HG03280 (cell line): ENCODE results near the gene C2orf92.
"Not testable (repeated sequence)": the region's sequence is repeated elsewhere in the genome, so short reads cannot be mapped to it uniquely, and the experiment has no call there.

Experiments
- ATAC-seq: cut with Tn5 transposase; IDR thresholded peaks from one replicate; pipeline ENCODE4 v1.9.1; 2021; ENCODE audit warnings: mild to moderate bottlenecking, moderate library complexity; ENCODE audit not compliant: unreplicated experiment

Gene C2orf92

DNA sequence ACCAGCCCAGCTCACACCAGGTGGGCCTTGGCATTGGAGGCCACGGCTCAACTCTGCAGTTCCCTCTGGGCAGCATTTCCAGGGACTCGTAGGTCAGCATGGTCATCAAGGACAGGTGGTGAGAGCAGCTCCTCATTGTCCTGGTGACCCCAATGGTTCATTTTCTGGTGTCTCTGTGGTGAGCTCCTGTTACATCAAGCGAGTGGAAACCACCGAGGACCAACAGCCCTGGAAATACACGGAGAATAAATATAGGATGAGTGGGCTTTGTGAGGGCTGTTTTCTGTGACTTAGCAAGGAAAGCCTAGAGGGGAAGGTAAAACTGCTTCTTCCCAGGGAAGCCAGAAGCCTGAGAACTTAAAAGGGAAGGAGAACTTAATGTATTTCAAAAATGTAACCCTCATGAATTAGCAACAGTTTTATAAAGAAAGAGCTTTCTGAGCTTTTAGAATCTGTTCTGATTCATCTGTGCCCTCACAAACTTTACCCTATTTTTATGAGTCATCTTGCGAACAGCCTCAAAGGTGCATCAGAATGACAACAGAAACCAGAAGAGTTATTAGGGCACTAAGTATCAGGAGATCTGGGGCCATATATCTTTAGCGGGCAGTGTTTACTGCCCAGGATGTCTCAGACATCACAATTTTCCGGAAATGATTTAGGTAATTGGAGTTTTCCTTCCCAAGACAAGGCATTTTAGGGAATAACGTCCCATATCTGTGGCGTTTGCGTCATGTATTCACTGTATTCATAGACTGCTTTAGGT is 18.7 kb downstream of the C2orf92 start:
- ATAC-seq: peak; percentile 63

DNA sequence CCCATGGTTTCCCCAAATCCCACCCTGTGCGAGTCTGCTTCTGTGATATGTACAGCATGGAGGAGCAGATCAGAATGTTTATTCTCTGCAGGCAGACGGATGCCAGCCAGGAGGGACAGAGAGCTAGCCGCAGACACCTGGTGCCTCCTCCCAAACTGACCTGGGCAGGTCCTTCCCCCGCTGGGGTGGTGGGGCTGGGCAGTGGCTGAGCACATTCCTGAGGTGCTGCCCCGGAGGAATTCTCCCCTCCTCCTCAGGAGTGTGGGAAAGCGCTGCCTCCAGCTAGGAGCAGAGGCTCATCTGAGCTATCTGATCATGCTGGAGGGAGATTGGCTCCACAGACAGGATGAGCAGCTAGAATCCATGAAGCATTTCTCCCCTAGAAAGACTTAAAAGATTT is 21.7 kb downstream of the C2orf92 start:
- ATAC-seq: no peak

DNA sequence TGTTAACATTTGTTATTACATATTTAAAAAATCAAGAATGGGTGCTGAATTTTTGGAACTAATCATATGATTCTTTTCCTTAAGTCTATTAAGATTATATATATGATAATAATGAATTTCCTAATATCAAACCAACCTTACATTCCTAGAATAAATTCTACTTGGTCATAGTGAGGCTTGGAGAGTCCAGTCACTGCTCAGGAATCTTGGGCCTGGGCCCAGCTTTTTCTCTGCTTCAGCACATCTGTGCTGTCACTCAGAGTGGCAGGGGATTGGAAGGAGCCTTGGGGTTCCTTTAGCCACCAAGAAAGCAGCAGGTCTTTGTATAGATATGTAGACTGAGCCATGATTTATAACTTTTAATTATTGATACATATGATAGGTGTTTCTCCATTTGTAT is 24.0 kb downstream of the C2orf92 start:
- no peak for ATAC-seq

DNA sequence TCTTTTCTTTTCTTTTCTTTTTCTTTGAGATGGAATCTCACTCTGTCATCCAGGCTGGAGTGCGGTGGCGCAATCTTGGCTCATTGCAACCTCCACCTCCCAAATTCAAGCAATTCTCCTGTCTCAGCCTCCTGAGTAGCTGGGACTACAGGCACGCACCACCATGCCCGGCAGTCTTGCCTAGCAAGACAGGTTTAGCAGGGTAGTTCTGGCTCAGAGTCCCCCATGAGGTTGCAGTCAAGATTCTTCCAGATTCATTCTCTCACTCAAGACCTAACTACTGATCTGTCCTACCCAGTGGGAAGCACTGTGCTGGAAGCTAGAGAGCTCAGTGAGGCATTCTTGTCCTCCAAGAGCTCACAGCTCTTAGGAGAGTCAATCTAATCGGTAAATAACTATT is 26.2 kb downstream of the C2orf92 start:
- ATAC-seq: no peak

DNA sequence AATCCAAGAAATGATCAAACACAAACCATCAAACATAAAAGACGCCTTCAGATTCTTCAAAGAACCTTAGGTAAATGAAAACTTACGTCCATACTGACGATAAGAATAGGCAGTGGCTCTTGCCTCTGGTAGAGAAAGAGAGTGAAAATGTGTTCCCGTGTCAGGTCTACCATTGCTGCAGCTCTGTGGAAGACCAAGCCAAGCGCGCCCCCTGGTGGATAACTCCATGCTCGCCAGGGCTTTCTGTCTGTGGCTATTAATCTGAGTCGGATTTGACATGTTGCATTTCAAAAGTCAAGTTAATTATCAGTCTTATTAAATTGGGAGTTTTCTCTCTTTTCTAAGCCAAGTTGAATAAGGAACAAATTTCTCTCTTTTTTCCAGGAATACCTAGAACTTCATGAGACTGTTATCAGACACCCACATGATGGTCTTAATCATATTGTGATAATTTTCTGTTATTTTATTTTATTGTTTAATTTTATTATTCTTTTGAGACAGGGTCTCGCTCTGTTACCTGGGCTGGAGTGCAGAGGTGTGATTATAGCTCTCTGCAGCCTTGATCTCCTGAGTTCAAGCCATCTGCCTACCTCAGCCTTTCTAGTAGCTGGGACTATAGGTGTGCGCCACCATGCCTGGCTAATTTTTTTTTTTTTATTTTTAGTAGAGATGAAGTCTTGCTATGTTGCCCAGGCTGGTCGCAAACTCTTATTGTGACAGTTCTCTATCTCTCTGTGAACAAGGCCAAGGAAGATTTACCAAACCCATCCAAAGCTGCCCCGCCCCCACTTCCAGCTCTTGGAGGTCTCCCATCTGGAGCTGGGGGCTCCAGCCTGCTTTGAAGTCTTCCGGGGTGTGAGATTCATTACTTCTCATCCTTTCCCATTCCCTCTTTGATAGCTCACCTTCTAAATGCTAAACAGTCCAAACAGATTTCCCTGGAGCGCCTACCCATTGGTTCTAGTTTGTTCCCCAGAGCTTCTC is 28.0 kb downstream of the C2orf92 start:
- peak; percentile 90 for ATAC-seq

DNA sequence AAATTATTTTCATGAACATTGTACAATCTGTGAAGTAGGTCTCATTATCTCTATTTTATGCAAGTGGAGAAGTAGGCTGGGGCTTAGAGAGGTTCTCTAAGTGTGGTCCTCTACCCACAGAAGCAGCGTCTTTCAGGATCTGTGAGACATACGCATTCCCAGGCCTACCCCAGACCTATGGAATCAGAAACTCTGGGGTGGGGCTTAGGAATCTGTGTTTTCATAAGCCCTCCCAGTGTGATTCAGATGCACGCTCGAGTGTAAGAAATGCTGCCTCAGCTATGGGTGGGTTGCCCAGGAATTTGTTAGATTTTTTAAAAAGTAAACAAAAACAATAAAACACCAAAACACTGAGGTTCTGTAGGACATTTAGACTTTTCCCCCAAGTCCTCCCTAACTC is 29.0 kb downstream of the C2orf92 start:
- ATAC-seq: no peak

DNA sequence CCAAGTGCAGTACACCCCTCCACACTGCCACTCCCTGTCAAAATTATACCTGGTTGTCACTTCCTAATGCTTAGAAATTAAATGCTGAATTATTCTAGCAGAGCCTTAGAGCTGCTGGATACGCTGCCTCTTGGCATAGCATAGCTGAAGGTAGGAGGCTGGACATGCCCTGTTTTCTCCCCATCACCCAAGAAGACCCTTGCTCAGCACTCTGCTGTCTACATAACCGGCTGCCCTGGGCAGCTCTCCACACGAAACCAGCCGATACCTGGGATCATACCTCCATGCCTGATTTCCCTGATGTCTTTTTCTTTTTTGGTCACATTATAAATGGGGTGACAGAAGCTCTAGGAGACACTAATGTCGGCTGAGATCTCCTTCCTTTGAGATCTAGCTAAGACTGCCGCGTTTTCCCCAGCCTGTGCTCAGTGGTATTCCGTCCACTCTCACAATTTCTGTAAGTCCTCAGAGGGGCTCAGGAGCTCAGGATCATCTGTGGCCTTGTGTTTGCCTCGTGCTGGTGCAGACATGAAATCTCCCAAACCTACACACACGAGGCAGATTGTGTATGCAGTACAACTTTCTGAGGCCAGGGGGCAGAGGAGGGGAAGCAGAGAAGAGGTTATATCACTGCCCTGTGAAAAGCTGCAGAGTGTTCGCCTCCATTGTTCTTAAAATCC is 30.4 kb downstream of the C2orf92 start:
- ATAC-seq: no peak

DNA sequence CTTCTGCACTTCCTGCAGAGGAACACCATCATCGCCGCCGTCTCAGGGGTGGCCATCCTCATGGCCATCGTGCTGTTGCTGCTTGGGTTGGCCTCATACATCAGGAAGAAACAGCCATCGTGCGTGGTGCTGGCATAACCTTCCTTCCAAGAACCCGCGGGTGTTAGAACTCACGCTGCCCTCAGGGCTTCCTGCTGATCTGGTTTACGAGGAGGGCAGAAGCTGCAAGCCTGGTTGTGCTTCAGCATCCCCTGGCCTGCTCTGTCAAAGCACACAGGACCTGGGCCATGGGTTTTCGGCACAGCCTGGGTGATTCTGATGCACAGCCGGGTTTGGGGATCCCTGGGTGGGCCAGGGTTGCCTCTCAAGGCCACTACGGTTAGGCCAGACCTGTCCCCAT is 31.7 kb downstream of the C2orf92 start:
- no peak for ATAC-seq

DNA sequence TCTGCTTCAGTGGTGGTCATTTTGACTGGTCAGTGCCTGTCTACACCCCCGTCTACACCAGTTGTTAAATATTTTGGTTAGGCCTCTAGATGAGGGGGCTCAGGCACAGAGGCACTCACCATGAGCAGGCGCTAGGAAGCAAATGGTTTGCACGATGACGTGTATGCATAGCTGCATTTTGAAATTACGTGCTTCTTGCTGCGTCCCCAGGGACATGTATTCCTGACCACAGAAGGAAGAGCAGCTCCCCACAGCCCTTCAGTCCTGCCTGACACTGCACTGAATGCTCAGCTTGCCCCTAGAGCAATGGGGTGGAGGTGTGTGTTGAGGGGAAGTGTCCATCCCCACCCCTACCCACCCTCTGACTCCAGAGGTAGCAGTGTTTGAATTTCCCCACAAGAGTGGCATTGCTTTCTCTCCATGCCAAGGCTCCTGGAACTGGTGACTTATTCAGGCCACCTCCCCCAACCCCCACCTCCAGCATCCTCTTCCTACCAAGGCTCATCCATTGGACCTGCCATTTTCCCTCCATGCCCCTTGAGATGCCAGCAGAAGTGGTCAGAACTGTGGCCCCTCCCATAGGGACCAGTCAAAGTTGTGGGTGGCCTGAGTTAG is 32.4 kb downstream of the C2orf92 start:
- ATAC-seq: no peak

DNA sequence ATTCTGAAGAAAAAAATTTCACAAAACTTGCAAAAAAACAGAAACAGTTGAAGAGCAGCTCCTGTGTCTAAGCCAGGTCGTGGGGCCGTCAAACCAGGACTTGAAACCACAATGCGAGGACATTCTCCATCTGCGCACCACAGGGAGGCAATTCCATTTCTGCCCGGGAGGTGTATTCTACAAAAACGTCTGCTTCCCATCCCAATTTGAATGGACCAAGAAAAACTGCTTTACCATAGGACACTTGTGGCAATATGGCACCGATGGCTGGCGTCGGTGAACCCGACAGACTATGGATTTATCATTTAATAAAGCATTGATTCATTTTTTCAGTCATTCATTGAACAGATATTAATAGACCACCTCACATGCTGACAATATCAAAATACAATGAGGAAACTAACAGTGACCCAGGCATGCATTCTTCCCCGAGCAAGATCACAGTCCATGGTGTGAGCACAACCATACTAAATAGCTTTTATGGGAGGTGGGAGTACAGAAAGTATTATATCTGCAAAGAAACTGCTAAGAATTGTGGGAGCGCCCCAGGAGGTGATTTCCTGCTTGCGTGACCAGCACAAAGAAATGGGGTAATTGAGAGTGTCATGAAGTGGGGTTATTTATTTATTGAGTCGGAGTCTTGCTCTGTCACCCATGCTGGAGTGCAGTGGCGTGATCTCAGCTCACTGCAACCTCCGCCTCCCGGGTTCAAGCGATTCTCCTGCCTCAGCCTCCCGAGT is 33.4 kb downstream of the C2orf92 start:
- ATAC-seq: no peak

DNA sequence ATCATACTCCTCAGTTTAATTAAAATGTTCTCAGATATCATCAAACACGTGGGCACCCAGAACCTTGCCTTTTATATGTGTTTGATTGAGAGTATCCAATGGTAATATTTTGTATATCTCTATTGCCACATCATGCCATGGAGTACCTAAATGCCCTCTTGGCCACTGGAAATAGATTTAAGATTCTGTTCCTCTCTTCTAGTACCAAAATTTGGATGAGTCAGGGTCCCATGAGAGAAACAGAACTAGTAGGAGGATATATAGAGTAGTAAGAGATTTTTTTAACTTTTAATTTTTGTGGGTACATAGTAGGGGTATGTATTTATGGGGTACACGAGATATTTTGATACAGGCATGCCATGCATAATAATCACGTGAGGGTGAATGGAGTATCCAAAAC is 34.2 kb downstream of the C2orf92 start:
- no peak for ATAC-seq

DNA sequence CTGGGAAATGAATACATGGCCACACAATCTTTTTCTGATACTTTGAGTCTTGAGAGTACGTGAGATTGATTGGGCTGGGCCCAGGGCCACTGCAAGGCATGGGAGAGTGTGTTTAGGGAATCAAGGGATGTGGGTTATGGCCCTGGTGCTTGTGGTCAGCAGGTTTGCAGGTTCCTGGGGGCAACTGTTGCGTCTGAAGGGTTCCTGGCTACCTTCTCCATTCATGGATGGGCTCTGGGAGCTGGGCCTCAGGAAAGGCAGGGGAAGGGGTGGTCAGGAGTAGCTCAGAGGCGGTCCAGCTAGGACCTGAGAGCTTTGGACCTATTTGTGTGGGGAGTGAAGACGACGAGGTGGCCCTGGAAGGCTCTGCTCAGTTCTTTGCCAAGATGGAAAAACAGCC is 35.5 kb downstream of the C2orf92 start:
- ATAC-seq: no peak

DNA sequence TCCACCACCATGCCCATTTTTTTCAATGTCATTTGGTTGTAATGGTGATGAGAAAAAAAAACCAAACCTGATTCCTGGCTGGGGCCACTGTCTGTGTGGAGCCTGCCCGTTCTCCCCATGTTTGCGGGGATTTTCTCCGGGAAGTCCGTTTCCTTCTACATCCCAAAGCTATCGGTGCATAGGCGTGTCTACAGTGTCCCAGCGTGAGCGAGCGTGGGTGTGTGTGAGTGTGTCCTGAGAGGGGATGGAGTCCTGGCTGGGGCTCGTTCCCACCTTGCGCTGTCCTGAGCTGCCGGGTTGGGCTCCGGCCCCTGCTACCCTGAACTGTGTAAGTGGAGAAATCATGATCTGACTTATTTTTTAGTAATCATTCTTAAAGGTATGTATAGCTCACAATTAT is 36.6 kb downstream of the C2orf92 start:
- no peak for ATAC-seq

DNA sequence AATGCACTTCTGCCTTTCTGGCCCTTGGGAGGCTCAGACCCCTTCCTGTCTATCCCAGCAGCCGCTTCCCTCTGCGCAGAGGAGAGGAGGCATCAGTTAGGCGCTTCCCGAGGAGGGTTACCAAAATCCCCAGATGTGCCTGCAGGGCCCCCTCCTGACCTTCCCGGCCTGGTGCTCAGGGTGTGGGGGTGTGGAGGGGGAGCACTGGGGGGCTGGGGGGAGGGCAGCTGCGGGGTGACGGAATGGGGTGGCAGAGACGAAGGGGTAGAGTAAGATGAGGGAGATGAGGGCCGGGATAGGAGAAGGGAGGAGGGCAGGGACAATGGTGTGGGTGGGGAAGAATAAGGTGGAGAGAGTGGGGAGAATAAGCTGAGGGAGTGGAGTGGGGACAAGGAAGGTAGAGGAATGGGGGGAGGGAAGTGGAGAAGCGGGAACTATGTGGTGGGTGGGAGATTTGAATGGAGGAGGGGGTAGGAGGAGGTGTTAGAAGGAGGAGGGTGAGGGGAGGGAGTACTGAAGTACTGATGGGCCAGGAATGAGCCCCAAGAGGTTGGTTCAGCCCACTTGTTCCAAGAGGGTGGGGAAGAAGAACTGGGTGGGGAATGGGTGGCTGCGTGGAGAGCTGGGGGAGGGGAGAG is 37.3 kb downstream of the C2orf92 start:
- no peak for ATAC-seq

DNA sequence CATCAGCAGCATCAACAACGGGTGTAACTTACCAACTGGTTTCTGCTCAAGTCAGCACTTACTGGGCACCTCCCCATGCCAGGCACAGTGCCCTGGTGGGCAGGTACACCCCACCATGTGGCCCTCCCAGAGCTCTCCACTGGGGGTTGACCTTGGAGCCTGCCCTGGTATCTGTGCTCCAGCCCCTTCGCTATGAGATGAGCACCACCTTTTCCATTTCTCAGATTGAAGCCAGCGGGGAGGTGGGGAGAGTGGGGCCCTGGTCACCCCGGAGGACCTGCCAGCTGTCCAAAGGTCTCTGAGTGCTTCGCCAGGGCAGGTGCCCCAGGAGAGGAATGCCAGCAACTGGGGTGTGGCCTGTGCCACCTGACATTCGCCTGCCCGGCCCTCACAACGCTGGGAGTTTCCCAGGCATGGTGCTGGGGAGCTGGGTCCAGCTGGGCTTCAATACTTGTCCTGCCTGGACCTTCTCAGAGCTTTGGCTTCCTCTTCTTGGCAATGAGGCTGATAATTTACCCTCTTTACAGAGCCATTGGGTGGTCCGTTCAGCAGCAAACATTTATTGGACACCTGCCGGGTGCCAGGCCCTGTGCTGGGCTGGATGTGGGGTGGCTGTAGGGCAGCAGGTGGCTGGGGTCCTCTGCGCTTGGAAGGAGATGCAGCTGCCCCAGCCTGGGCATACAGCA is 38.0 kb downstream of the C2orf92 start:
- ATAC-seq: no peak

DNA sequence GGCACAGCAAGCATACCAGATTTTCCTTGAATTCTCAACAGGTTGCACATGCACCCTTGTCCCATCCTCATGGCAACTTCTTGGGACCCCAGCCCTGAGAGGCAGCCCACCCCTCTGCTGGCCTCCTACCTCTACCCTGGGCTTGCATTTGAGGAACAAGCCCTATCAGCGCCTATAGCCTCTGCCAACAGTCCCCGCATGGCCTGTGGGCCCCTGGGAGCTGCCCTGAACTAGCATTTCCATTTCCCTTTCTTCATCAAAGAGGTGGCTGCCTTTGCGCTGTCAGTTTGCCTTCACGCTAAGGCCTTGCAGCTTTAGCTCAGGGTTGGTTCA is 38.5 kb downstream of the C2orf92 start:
- no peak for ATAC-seq

DNA sequence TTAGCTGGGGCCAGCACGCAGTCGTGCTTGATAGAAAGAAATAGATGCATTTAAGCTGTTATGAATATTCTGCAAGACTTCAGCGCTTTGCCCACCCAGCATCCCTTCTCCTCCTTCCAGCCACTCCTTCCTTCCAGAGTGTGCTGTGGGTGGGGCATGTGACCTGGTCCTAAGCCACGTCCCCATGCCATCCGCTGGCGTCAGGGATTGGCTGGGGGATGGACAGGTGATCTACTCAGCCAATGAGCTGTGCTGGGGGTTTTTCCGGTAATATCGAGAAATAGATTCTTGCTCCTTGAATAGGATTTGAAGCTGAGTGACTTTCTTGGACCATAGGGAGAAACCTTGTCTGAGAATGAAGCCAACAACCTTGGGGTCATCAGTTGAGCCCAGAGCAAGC is 39.1 kb downstream of the C2orf92 start:
- ATAC-seq: no peak

DNA sequence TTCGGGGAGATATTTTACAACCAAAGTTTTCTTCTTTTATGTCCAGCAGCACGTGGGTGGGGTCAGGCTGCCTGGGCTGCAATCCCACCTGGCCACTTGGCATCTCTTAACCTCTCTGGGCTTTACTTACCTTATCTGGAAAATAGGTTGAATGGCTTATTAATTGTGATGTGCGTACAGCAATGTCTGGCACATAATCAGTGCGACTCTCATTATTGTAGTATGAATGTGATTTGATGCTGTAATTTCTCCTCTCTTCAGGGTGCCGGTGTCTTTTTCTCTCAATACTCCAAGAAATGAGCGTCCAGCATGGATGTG is 41.8 kb downstream of the C2orf92 start:
- no peak for ATAC-seq

DNA sequence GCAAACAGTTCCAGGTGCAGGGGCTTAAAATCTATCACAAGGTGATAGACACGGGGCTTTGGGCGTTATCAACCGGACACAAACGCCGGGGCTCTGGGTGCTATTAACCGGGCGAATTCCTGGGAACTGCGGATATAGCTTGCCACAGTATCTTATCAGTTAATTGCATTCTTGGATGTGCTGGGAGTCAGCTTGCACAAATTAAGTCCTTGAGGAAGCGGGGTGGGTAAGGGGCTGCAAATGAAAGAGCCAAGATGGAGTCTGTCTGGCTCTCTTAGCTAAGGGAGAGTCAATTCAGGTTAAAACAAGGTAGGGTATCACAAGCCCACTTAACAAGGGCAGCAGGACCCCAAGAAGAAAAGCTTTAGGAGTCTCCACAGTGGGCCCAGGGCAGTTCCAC is 42.7 kb downstream of the C2orf92 start:
- not testable (repeated sequence) for ATAC-seq
